ENCODE results near the gene CNOT1.

DNA sequence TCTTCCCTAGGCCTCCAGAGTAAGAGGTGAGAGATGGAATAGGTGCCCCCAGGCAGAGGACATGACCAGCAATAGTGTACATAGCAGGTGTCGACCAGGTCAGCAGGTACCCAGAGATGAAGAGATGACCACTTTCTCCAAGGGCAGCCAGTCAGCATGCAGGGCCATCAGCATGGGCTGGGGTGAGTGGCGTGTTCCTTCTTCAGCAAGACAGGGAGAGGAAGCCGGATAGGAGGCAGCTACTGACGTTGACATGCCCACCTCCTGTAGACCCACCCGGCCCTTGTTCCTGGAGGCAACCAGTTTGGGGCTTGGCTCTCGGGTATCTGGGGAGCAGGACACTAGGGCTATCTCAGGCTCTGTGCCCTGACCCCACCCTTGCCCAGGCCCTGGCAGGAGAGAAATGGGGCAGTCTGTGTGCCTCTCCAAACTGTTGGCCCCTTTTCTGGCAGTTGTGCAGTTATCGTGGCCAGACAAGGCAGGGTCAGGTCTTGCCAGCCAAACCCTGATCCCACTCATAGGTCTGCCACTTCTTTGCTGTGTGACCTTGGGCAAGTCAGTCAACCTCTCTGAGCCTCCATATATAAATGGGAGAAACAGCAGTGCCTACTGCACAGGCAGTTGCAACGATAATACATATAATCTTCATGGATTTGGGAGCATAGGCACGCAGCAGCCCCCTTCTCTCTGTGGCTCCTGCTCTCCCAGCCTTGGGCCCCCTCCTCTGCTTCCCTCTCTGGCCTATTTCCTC, 131.1 kb downstream of the CNOT1 start:
- TF ChIP-seq, protein P1, sequence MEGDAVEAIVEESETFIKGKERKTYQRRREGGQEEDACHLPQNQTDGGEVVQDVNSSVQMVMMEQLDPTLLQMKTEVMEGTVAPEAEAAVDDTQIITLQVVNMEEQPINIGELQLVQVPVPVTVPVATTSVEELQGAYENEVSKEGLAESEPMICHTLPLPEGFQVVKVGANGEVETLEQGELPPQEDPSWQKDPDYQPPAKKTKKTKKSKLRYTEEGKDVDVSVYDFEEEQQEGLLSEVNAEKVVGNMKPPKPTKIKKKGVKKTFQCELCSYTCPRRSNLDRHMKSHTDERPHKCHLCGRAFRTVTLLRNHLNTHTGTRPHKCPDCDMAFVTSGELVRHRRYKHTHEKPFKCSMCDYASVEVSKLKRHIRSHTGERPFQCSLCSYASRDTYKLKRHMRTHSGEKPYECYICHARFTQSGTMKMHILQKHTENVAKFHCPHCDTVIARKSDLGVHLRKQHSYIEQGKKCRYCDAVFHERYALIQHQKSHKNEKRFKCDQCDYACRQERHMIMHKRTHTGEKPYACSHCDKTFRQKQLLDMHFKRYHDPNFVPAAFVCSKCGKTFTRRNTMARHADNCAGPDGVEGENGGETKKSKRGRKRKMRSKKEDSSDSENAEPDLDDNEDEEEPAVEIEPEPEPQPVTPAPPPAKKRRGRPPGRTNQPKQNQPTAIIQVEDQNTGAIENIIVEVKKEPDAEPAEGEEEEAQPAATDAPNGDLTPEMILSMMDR (IDR thresholded peaks at IDR 0.05) = no peak
- TF ChIP-seq POLR2A (IDR thresholded peaks at IDR 0.05) = no peak

Measured in testis (tissue), 2 donors.